NT2/D1 (cell line): Measurements from ENCODE around the gene NOL6.
"Not testable (repeated sequence)": the region's sequence is repeated elsewhere in the genome, so short reads cannot be mapped to it uniquely, and the experiment has no call there.

Source experiments
- SUZ12 ChIP-seq: IDR thresholded peaks from 2 replicates; pipeline ENCODE4 v1.6.1; 2011; ENCODE audit not compliant: insufficient read length, insufficient read depth; ENCODE audit errors: extremely low read depth
- YY1 ChIP-seq: IDR thresholded peaks from 2 replicates; pipeline ENCODE4 v1.6.1; 2011; ENCODE audit not compliant: insufficient read length, insufficient read depth
- ZNF274 ChIP-seq: IDR thresholded peaks from 2 replicates; pipeline ENCODE4 v1.6.1; 2011; ENCODE audit warnings: mild to moderate bottlenecking, low read depth, low read length

DNA sequence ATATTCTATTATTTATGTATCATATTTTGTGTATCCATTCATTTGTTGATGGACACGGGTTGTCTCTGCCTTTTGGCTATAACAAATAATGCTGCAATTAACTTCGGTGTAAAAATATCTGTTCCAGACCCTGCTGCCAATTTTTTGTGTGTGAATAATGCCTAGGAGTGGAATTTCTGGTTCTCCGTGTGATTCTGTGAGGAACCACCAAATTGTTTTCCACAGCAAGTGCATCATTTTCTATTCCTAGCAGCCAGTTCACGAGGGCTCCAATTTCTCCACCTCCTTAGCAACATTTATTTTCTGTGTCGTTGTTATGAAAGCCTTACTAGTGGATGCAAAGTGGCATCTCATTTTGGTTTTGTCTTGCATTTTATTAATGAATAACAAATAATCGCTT, 48.1 kb upstream of the NOL6 start:
- not testable (repeated sequence) for TF ChIP-seq SUZ12, YY1, ZNF274
